HL-60/S4 treated with phorbol 12-myristate 13-acetate at 8.2 ng/mL for 4 days and 3 days (cell line): ENCODE measurements around the gene CARM1.
"Not testable (repeated sequence)": the region's sequence is repeated elsewhere in the genome, so short reads cannot be mapped to it uniquely, and the experiment has no call there.

Source experiments
- in situ Hi-C: fragments of 300-500 bp; cut with MboI; formaldehyde crosslinking; loops from 2 replicates; pipeline ENCODE4 v1.15.0; 2022; ENCODE audit warnings: low sequenced_read_pairs

CARM1 gene

GRCh38 chr19:10872546-10873107 is 1.3 kb downstream of the CARM1 start:
- in situ Hi-C loops = no loop called here

DNA sequence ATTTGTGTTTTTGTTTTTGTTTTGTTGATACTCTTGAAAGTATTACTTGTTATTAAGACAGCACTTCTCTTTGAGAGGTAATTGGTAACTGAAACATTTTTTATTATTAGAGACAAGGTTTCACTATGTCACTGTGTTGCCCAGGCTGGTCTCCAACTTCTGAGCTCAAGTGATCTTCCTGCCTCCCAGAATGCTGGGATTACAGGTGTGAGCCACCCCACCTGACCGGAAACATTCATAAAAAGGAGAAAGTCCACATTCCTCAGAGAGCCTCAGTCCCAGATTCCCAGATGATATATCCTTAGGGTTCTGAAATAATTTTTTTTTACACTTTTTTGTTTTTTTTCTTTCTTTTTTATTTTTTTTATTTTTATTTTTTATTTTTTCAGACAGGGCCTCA is 2.7 kb downstream of the CARM1 start:
- in situ Hi-C loops = no loop called here

- in situ Hi-C loops = no loop called here
Observed at GRCh38 chr19:10876459-10877240, 5.3 kb downstream of the CARM1 start.

- in situ Hi-C loops = not testable (repeated sequence)
Observed at GRCh38 chr19:10877608-10878007, 6.3 kb downstream of the CARM1 start.

GRCh38 chr19:10878253-10878652 is 6.9 kb downstream of the CARM1 start:
- in situ Hi-C loops = no loop called here

GRCh38 chr19:10881403-10882107 is 10.2 kb downstream of the CARM1 start:
- in situ Hi-C loops = no loop called here

DNA sequence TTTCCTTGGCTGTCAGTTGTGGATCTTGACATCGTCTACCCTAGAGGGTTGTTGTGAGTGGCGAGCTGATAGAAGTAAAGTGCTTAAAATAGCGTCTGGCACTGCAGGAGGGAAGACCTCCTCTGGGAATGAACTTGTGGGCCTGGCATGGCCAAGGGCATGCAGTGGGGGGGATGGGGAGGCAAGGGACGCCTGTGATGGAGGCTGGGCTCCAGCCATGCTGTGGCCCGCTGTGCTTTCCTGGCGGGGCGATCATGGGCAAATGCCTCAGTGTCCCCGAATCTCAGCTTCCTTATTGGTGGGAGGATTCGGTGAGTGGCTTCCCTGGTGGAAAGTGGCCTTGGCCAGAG is 10.7 kb downstream of the CARM1 start:
- in situ Hi-C loops = no loop called here

DNA sequence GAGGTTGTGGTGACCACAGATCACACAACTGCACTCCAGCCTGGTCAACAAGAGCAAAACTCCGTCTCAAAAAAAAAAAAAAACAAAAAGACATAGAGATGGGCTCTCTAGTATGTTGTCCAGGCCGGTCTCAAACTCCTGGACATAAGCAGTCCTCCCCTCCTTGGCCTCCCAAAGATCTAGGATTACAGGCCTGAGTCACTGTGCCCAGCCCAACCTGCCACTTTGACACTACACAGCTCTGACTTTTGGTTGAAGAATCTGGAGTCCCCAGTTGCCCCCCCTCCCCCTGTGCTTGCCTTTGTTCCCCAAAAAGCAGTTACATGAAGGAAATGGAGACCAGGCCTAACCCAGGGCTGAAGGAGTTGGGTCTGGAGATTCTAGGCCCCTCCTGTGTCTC is 12.9 kb downstream of the CARM1 start:
- in situ Hi-C loops = no loop called here

- in situ Hi-C loops = no loop called here
Observed at GRCh38 chr19:10885201-10886169, 14.1 kb downstream of the CARM1 start.

DNA sequence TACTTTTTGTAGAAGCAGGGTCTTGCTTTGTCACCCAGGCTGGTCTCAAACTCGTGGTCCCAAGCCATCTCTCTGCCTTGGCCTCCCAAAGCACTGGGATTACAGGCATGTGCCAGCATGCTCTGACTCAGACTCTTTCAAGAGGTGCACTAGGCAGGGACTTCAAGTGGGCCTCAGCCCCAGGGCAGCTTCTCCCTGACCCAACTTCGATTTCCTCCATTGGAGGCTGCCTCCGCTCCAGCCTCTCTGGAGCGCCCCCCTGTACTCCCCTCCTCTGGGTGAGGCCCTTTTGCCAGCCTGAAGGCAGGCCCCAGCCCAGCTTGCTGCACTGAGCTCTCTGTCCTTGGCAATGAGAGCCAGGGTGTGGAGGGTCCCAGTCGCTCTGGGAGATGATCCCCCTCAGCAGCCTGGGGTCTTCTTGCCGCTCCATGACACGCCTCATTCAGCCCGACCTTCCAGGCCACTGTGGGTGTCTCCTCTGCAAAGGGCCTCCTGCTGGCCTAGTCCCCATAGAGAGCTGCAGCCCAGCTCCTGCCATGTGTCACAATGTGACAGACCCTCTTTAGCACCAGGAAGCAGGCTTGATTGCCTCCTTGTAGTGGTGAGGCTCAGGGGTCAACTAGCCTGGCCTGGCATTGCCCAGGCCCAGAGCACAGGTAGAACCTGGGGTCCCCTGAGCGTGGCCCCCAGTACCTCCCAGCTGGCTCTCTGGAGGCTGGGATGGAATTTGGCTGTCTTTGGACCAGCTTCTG is 16.4 kb downstream of the CARM1 start:
- in situ Hi-C loops = no loop called here

DNA sequence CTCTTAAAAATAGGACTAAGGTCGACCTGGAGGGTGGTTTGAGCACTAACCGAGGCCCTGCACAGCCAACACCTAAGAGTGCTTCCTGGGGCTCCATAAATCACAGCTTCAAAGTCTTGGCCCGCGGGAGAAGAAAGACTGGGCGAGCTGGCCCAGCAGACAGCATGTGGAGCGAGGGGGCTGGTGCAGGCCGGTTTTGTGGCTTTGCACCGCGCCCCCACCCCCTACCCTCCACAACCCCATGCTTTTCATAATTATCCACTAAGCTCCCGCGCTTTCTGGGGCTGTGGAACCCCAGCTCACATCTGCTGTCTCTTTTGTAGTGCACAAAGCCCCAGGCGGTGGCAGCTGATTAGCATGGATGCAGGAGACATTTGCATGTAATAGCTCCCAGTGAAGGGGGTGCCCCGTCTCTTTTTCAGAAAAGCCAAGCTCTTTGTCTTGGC is 17.1 kb downstream of the CARM1 start:
- in situ Hi-C loops = no loop called here

GRCh38 chr19:10889880-10890279 is 18.5 kb downstream of the CARM1 start:
- in situ Hi-C loops = no loop called here

DNA sequence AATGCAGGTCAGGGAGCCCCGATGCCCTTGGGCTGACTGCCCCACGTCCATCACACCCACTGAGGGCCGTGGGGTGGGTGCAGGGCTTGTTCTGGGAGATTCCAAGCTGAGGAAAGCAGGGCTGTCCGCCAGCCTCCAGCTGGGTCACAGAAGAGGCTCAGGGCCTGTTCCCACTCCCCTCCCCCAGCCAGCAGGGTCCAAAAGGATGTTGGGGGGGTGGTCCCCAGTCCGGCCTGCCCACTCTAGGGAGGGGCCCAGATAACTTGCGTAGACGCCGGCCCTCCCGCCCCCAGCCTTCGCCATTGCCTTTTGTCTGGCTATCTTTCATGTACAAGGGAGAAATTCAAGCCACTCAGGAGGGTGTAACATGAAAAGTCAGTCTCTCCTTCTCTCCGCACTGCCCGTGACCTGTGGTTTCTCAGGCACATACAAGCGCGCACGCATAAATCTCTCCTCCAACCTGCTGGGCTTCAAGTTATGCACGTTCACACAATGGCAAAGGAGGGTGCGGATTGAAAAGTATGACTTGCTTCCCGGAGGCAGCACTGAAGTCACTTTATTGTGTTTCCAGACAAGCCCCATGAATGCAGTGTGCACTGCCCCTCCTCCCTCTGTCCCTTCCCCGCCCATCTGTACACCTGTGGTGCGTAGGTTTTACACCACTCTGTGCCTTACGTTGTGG is 20.2 kb downstream of the CARM1 start:
- in situ Hi-C loops = no loop called here

GRCh38 chr19:10892256-10892655 is 20.9 kb downstream of the CARM1 start:
- in situ Hi-C loops = no loop called here

GRCh38 chr19:10894911-10895213 is 23.5 kb downstream of the CARM1 start:
- in situ Hi-C loops = no loop called here

DNA sequence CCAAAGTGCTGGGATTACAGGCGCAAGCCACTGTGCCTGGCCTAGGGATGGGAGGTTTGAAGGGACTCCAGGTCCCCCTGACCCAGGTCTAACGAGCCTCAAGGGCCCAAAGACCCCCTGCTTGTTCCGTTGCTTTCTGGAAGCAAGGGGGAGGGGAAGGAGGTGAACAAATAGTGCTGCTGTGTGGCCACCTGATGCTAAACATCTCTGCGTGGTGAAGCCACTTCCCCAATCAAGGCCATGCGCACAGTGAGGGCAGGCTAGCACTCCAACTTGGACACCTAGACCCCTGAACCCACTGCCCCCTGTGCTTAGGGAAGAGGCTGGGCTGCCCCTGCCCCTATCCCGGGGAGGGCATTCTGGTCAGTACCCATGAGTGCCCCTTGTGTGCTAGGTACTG is 24.0 kb downstream of the CARM1 start:
- in situ Hi-C loops = no loop called here

DNA sequence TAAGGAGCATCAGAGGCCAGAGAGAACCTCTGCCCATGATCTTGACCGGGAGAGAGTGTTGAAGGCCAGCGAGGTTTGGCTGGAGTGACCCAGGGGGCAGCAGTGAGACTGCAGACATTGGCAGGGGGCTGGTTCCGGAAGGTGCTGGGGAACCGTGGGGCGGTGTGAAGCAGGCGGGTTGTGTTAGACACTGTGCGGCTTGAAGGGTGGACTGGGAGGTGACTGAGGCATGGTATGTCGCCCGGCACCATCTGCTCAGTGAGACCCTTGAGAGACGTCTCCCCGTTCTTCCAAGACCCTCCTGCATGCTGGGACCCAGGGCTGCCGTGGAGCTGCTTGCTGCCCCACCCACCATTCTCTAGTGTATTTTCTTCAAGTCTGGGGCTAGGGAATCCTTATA is 24.6 kb downstream of the CARM1 start:
- in situ Hi-C loops = no loop called here

DNA sequence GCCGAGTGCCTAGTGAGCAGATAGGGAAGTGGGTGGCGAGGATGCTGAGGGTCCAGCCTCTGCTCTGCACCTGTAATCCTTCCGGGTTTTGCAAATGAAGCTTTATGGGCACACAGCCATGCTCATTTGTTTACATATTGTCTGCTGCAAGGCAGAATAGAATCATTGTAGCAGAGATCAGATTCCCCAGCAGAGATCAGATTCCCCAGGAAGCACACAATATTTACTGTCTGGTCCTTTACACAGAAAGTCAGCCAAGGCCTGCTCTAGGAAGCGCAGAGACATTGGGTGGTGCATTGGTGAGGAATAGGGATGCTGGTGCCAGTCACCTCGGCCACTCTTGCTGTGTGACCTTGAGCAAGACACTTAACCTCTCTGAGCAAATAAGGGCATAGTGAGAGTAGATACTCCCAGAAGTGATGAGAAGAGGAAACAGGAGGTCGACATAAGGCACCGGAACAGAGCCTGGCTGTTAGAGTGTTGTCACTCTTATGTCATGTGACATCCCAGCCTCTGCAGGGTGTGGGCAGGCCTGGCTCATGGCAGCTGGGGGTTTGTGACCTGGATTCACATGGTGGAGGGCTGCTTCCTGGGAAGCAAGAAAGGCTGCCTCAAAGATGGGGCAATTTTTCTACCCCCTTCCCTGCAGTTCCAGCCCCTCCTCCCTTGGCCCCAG is 25.6 kb downstream of the CARM1 start:
- in situ Hi-C loops = no loop called here

DNA sequence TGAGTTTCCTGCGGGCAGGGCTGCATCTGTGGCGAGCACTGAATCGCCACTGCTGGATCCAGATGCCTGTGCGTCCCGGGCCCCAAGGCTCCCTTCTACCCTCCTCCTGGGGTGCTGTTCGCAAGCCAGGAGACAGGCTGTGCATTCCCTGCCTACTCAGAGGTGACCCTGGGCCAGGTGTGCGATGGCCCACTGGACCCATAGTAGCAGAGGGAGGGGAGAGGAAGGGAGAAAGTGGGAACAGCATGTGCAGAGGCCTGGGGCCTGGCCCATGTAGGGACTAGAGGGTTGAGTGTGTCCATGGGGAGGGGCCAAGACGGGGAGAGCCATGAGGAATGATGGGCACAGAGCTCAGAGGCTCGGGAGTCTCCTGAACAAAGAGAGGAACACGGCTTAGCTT is 27.3 kb downstream of the CARM1 start:
- in situ Hi-C loops = no loop called here
